Dendritic cell treated with granulocyte-macrophage colony-stimulating factor and Interleukin-4, amounts not matched to agents 40 ng/mL and 50 ng/mL, for 4 days (primary cell): Measurements from ENCODE around the gene MUCL3.
A peak's percentile ranks its signal among the peaks of the same experiment; 100 is the strongest.
"Not testable (repeated sequence)": the region's sequence is repeated elsewhere in the genome, so short reads cannot be mapped to it uniquely, and the experiment has no call there.

Source experiments
- H3K27ac Mint-ChIP-seq: one replicate; pipeline ENCODE4 v1.8.0; 2022; ENCODE audit warnings: mild to moderate bottlenecking, mixed read lengths
- H3K27me3 Mint-ChIP-seq: one replicate; pipeline ENCODE4 v1.8.0; 2022; ENCODE audit warnings: mild to moderate bottlenecking, mixed read lengths
- H3K36me3 Mint-ChIP-seq: one replicate; pipeline ENCODE4 v1.8.0; 2022; ENCODE audit warnings: low read depth, mixed read lengths
- H3K4me1 Mint-ChIP-seq: one replicate; pipeline ENCODE4 v1.8.0; 2022; ENCODE audit warnings: low read depth, mixed read lengths
- H3K4me3 Mint-ChIP-seq: one replicate; pipeline ENCODE4 v1.8.0; 2022; ENCODE audit warnings: mild to moderate bottlenecking, moderate library complexity, mixed read lengths
- H3K9me3 Mint-ChIP-seq: one replicate; pipeline ENCODE4 v1.8.0; 2022; ENCODE audit warnings: mixed read lengths
- intact Hi-C: fragments of 100-400 bp; cut with micrococcal nuclease; formaldehyde crosslinking; loops from one replicate; pipeline ENCODE4 v1.15.0; 2022

MUCL3 gene

DNA sequence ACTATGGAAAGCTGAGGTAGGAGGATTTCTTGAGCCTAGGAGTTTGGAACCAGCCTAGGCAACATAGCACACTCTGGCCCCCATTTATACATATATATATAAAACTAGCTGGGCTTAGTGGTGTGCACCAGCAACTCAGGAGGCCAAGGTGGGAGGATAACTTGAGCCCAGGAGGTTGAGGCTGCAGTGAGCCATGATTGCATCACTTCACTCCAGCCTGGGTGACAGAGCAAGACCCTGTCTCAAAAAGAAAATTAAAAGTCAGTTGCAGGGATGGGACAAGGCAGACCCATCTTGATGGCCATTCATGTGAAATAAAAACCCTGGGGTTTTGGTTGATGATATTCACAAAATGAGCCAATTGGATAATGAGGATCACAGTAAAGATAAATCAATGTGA, 39.3 kb upstream of the MUCL3 start:
- intact Hi-C loops = no loop called here
- Mint-ChIP-seq H3K4me3 (no peak overlapping the region), H3K36me3 (no peaks in the 10 kb centered on the region), H3K9me3 (no peaks in the 10 kb centered on the region), H3K4me1 (no peaks in the 10 kb centered on the region), H3K27ac (no peak overlapping the region), H3K27me3 (peaks cover 4% of the 10 kb centered on the region)

- H3K27ac Mint-ChIP-seq, H3K4me3 Mint-ChIP-seq, H3K4me1 Mint-ChIP-seq, H3K9me3 Mint-ChIP-seq, intact Hi-C loops, H3K27me3 Mint-ChIP-seq, H3K36me3 Mint-ChIP-seq: not testable (repeated sequence)
These were observed 38.6 kb upstream of the MUCL3 start for GRCh38 chr6:30902196-30902595.

- no peak overlapping the region for H3K27ac Mint-ChIP-seq
- intact Hi-C loops = no loop called here
- H3K36me3 Mint-ChIP-seq = no peaks in the 10 kb centered on the region
- H3K9me3 Mint-ChIP-seq = no peaks in the 10 kb centered on the region
- H3K4me1 Mint-ChIP-seq = no peaks in the 10 kb centered on the region
- peaks cover 4% of the 10 kb centered on the region for H3K27me3 Mint-ChIP-seq
- H3K4me3 Mint-ChIP-seq = no peak overlapping the region
These were observed 38.1 kb upstream of the MUCL3 start for GRCh38 chr6:30902709-30903108.

- no peak overlapping the region for H3K4me3 Mint-ChIP-seq
- H3K27ac Mint-ChIP-seq = no peak overlapping the region
- no peaks in the 10 kb centered on the region for H3K9me3 Mint-ChIP-seq
- peaks cover 4% of the 10 kb centered on the region for H3K36me3 Mint-ChIP-seq
- intact Hi-C loops = no loop called here
- peaks cover 4% of the 10 kb centered on the region for H3K27me3 Mint-ChIP-seq
- peaks cover 1% of the 10 kb centered on the region for H3K4me1 Mint-ChIP-seq
These were observed 37.5 kb upstream of the MUCL3 start for GRCh38 chr6:30903236-30903635.

DNA sequence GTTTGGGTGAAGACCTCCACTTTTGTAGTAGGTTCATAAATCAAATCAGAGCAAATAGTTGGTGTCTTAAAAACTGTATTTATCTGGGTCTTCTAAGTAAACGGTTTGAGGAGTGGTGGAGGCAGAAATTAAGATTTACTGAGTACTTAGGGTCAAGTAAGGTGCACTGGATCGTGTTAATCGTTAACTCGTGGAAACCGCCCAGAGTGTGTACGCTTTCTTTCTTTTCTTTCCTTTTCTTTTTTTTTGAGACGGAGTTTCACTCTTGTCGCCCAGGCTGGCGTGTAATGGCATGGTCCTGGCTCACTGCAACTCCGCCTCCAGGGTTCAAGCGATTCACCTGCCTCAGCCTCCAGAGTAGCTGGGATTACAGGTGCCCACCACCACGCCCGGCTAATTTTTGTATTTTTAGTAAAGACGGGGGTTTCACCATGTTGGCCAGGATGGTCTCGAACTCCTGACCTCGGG, 33.4 kb upstream of the MUCL3 start:
- H3K27ac Mint-ChIP-seq = peak overlapping the region; percentile 81
- intact Hi-C loops, H3K27me3 Mint-ChIP-seq, H3K9me3 Mint-ChIP-seq: not testable (repeated sequence)
- H3K4me3 Mint-ChIP-seq = peak overlapping the region; percentile 96
- peaks cover 36% of the 10 kb centered on the region for H3K36me3 Mint-ChIP-seq
- H3K4me1 Mint-ChIP-seq = peaks cover 12% of the 10 kb centered on the region

GRCh38 chr6:30907758-30908591, 32.8 kb upstream of the MUCL3 start, which contains the start of gene GTF2H4:
Gene GTF2H4 (plus strand): TSS chr6:30908207.
- Mint-ChIP-seq H3K27ac (peak within 1 kb of the TSS; percentile 81), H3K36me3 (peaks cover 43% of the 10 kb centered on the region), H3K4me1 (peaks cover 12% of the 10 kb centered on the region), H3K9me3 (no peaks in the 10 kb centered on the region), H3K27me3 (no peaks in the 10 kb centered on the region), H3K4me3 (peak within 1 kb of the TSS; percentile 96)
- intact Hi-C loops = no loop called here

- intact Hi-C loops = no loop called here
- H3K4me3 Mint-ChIP-seq = peak overlapping the region; percentile 96
- no peaks in the 10 kb centered on the region for H3K9me3 Mint-ChIP-seq
- H3K36me3 Mint-ChIP-seq = peaks cover 46% of the 10 kb centered on the region
- peak overlapping the region; percentile 81 for H3K27ac Mint-ChIP-seq
- no peaks in the 10 kb centered on the region for H3K27me3 Mint-ChIP-seq
- peaks cover 18% of the 10 kb centered on the region for H3K4me1 Mint-ChIP-seq
These were observed 32.1 kb upstream of the MUCL3 start for GRCh38 chr6:30908700-30909099.

- H3K27ac Mint-ChIP-seq, H3K9me3 Mint-ChIP-seq, H3K4me3 Mint-ChIP-seq, intact Hi-C loops, H3K27me3 Mint-ChIP-seq: not testable (repeated sequence)
- peaks cover 32% of the 10 kb centered on the region for H3K4me1 Mint-ChIP-seq
- H3K36me3 Mint-ChIP-seq = peaks cover 50% of the 10 kb centered on the region
These were observed 30.3 kb upstream of the MUCL3 start for GRCh38 chr6:30910473-30910872.

- intact Hi-C loops = no loop called here
- Mint-ChIP-seq H3K4me3 (no peak overlapping the region), H3K27me3 (no peaks in the 10 kb centered on the region), H3K9me3 (no peaks in the 10 kb centered on the region), H3K36me3 (peaks cover 74% of the 10 kb centered on the region), H3K27ac (no peak overlapping the region), H3K4me1 (peaks cover 38% of the 10 kb centered on the region)
These were observed 27.8 kb upstream of the MUCL3 start for GRCh38 chr6:30912746-30913520.

DNA sequence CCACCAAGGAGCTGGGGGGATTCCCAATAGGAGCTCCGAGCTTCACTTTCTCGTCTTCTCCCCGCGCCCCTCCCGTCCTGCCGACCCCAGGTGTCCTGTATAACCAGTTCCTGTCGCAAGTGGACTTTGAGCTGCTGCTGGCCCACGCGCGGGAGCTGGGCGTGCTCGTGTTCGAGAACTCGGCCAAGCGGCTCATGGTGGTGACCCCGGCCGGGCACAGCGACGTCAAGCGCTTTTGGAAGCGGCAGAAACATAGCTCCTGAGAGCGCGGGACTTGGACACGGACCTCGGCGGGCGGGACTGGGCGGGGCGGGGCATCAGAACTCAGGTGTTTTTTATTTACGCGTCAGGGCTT, 27.1 kb upstream of the MUCL3 start:
- no peaks in the 10 kb centered on the region for H3K9me3 Mint-ChIP-seq
- intact Hi-C loops = loop anchor here (2.0 kb wide), 1 partner anchor 165 kb away; no protein-coding TSS in a partner anchor
- no peaks in the 10 kb centered on the region for H3K27me3 Mint-ChIP-seq
- peak overlapping the region; percentile 78 for H3K27ac Mint-ChIP-seq
- H3K4me3 Mint-ChIP-seq = peak overlapping the region; percentile 81
- H3K4me1 Mint-ChIP-seq = peaks cover 32% of the 10 kb centered on the region
- H3K36me3 Mint-ChIP-seq = peaks cover 74% of the 10 kb centered on the region

DNA sequence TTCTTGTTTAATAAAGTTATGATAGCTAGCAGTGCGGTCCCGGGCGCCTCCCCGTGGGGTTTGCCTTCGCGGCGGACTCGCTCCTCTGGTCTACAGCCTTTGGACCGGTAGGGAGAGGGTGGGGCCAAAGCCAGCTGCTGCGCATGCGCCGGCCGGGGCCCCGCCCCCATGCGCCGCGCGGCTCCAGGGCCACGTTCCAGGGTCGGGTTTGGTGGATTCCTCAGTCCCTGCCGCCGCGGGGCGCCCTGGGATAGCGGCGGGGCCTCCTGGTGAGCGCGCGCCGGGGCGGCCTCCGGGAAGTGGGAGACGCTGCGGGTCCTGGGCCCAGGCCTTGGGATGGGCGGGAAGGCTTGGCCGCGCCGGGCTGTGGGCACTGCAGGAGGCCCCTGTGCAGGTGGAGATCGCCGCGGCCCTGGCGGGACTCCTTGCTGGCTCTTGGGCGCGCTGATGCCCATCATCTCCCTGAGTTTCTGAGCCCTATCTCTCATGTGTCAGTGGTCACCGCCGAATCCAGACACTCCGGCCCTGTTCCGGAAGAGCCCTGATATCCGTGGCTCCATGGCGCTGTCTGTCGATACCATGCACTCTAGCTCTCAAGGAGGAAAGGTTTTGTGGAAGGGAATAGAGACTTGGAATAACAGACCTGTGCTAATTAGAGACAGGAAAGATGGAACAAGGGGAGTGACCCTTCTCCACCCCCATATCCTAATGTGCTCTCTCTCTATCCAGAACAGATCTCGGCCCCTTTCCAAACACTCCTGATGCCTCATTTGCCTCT, 26.5 kb upstream of the MUCL3 start, which contains the start of gene VARS2:
TSS of gene VARS2 (plus strand) at position 163 of the 778 bp plus-strand sequence. CDS start at position 762, 599 bp downstream.
- intact Hi-C loops = loop anchor here (2.0 kb wide), 1 partner anchor 165 kb away; no protein-coding TSS in a partner anchor
- Mint-ChIP-seq H3K27ac (peak within 1 kb of the TSS; percentile 78), H3K4me3 (peak within 1 kb of the TSS; percentile 81), H3K36me3 (peaks cover 80% of the 10 kb centered on the region), H3K4me1 (peaks cover 26% of the 10 kb centered on the region), H3K9me3 (no peaks in the 10 kb centered on the region), H3K27me3 (no peaks in the 10 kb centered on the region)

- intact Hi-C loops = loop anchor here (1.0 to 2.0 kb wide), 2 partner anchors 154 to 164 kb away; no protein-coding TSS in a partner anchor
- Mint-ChIP-seq H3K9me3 (no peaks in the 10 kb centered on the region), H3K27me3 (no peaks in the 10 kb centered on the region), H3K27ac (peak overlapping the region; percentile 78), H3K4me1 (peaks cover 25% of the 10 kb centered on the region), H3K4me3 (peak overlapping the region; percentile 81), H3K36me3 (peaks cover 83% of the 10 kb centered on the region)
These were observed 25.8 kb upstream of the MUCL3 start for GRCh38 chr6:30914854-30915590.

- H3K36me3 Mint-ChIP-seq = peaks cover 83% of the 10 kb centered on the region
- H3K27me3 Mint-ChIP-seq = no peaks in the 10 kb centered on the region
- intact Hi-C loops = loop anchor here (1.0 to 2.0 kb wide), 2 partner anchors 154 to 163 kb away; no protein-coding TSS in a partner anchor
- no peak overlapping the region for H3K27ac Mint-ChIP-seq
- no peaks in the 10 kb centered on the region for H3K9me3 Mint-ChIP-seq
- H3K4me3 Mint-ChIP-seq = no peak overlapping the region
- H3K4me1 Mint-ChIP-seq = peaks cover 25% of the 10 kb centered on the region
These were observed 25.2 kb upstream of the MUCL3 start for GRCh38 chr6:30915591-30915946.
